Kidney (tissue), 14 donors: Measurements from ENCODE around the gene C2CD2. TPM values are rescaled to one million over a fixed set of nuclear protein-coding genes. Genes with fewer than 3 reads are reported as not detected.

Source experiments
- DNase-seq, 5 donors: peaks; one replicate each; pipeline ENCODE4 v3.0.0-alpha.2; 2013 to 2020
- FAIRE-seq: peaks from 2 replicates; lab custom pipeline; 2012; peaks lifted over from hg19 to GRCh38; lab: Jason Lieb, UNC
- H3K27ac ChIP-seq, 2 donors: one replicate each; pipeline ENCODE4 v1.7.0; 2013; ENCODE audit warnings: low read depth in 2 of 2, low read length in 2 of 2, inconsistent platforms in 1 of 2
- H3K27me3 ChIP-seq: one replicate; pipeline ENCODE4 v1.7.1; 2013; ENCODE audit warnings: low read length, inconsistent platforms; ENCODE audit not compliant: control insufficient read depth, insufficient read depth
- H3K36me3 ChIP-seq, 3 donors: one replicate each; pipeline versions ENCODE4 v1.7.0 to v1.7.1; 2013; ENCODE audit warnings: low read length in 3 of 3, control low read depth in 1 of 3, inconsistent platforms in 1 of 3; ENCODE audit not compliant: insufficient read depth in 3 of 3, control insufficient read depth in 2 of 3
- H3K4me1 ChIP-seq, 3 donors: one replicate each; pipeline versions ENCODE4 v1.7.0 to v1.7.1; 2013; ENCODE audit warnings: low read length in 3 of 3, inconsistent platforms in 1 of 3, low read depth in 1 of 3; ENCODE audit not compliant: control insufficient read depth in 2 of 3, insufficient read depth in 2 of 3
- H3K4me3 ChIP-seq, 3 donors: one replicate each; pipeline versions ENCODE4 v1.7.0 to v1.8.1; 2013; ENCODE audit warnings: low read length in 3 of 3, control low read depth in 1 of 3, inconsistent platforms in 1 of 3
- H3K9ac ChIP-seq, 3 donors: one replicate each; pipeline versions ENCODE4 v1.7.0 to v1.7.1; 2013; ENCODE audit warnings: low read length in 3 of 3, control low read depth in 1 of 3, inconsistent platforms in 1 of 3
- H3K9me3 ChIP-seq, 3 donors: one replicate each; pipeline versions ENCODE4 v1.7.0 to v1.7.1; 2013; ENCODE audit warnings: low read length in 3 of 3, control low read depth in 1 of 3, inconsistent platforms in 1 of 3; ENCODE audit not compliant: control insufficient read depth in 2 of 3, insufficient read depth in 1 of 3
- intact Hi-C: fragments of 100-400 bp; cut with DNase I; formaldehyde crosslinking; loops from one replicate; pipeline ENCODE4 v1.11.1; 2022
- polyA plus RNA-seq: library from polyadenylated mRNA; stranded (reverse); fragments of 350-450 nt; fragmentation: Illumina TruSeq; extraction: RNeasy Lipid Tissue Mini Kit (QIAGEN cat#74804); gene quantifications from one replicate; pipeline ENCODE4 v1.2.3, GENCODE V29; 2014; ENCODE audit warnings: low read depth, low replicate concordance; ENCODE audit not compliant: insufficient read depth
- total RNA-seq: library from RNA; stranded (reverse); fragmentation: NEBNext Ultra II Directional; extraction: Animal tissue kit (Norgen Biotek cat#: 25700); gene quantifications from one replicate; pipeline ENCODE4 v1.2.1, GENCODE V29; 2021
- TF ChIP-seq, protein P1 (sequence below): IDR thresholded peaks from 3 replicates; pipeline ENCODE4 v1.5.1; 2012; ENCODE audit warnings: mild to moderate bottlenecking, moderate library complexity, borderline replicate concordance; ENCODE audit not compliant: insufficient read depth; ENCODE audit errors: extremely low read depth
- donor health status: control.
- donor health status: control.
- donor health status: control.
- donor health status: control.
- donor health status: control.
- donor health status: DM: yes; HTN: yes; CAD: no.
- donor health status: Normal renal cell carcinoma (clear cell type).

The C2CD2 gene
- total and polyA plus RNA-seq, 2 donors from 2014 or later, result 7.6 to 25.6 TPM

DNA sequence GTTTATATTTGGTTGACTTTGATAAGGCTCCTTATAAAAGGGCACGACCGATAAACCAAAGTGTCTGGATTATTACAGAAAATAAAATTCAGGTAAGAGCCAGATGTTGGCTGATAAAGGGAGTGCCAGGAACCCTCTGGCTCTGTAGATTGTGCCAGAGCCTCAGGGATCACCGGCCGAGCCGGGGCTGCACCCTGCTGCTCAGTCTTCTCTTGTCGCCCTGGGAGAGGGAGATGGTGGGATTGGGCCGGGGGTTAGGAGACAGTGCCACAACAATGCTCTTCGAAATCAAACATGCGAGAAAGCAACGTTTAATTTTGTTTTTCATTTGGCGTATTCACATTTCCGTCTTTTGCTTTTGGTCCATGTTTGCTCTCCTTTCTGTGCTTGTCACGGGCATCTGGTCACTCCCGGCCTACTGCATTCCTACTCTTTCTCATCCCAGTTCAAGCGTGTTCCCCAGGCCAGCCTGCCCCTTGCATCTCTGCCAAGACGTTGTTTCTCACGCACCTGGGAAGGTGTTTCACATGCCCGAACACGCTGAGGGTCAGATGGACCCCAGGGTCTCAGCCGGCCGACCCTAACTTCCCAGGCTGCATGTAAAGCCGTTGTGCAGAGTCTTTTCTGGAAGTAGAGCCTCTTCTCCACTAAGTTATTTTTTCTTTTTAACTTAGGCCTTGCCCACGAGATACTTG, 18.8 kb upstream of the C2CD2 start:
- no peak for FAIRE-seq
- no peak for DNase-seq
- TF ChIP-seq, protein P1, sequence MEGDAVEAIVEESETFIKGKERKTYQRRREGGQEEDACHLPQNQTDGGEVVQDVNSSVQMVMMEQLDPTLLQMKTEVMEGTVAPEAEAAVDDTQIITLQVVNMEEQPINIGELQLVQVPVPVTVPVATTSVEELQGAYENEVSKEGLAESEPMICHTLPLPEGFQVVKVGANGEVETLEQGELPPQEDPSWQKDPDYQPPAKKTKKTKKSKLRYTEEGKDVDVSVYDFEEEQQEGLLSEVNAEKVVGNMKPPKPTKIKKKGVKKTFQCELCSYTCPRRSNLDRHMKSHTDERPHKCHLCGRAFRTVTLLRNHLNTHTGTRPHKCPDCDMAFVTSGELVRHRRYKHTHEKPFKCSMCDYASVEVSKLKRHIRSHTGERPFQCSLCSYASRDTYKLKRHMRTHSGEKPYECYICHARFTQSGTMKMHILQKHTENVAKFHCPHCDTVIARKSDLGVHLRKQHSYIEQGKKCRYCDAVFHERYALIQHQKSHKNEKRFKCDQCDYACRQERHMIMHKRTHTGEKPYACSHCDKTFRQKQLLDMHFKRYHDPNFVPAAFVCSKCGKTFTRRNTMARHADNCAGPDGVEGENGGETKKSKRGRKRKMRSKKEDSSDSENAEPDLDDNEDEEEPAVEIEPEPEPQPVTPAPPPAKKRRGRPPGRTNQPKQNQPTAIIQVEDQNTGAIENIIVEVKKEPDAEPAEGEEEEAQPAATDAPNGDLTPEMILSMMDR, result no peak
- no peak overlapping the region for H3K27ac ChIP-seq
- H3K9me3 ChIP-seq, result no peaks in the 10 kb centered on the region
- peaks cover 0 to 4% (median 0%) of the 10 kb centered on the region in 3 donors for H3K4me1 ChIP-seq
- H3K4me3 ChIP-seq, result no peak overlapping the region
- intact Hi-C loops, result no loop called here
- H3K9ac ChIP-seq, result no peak overlapping the region
- no peaks in the 10 kb centered on the region for H3K27me3 ChIP-seq
- no peaks in the 10 kb centered on the region for H3K36me3 ChIP-seq

GRCh38 chr21:41971891-41972290, 18.1 kb upstream of the C2CD2 start:
- peaks cover 0 to 4% (median 0%) of the 10 kb centered on the region in 3 donors for H3K4me1 ChIP-seq
- TF ChIP-seq, protein P1, result no peak
- no peak overlapping the region for H3K4me3 ChIP-seq
- FAIRE-seq, result no peak
- no peaks in the 10 kb centered on the region for H3K27me3 ChIP-seq
- no peaks in the 10 kb centered on the region for H3K9me3 ChIP-seq
- H3K9ac ChIP-seq, result no peak overlapping the region
- DNase-seq, result no peak
- H3K36me3 ChIP-seq, result no peaks in the 10 kb centered on the region
- H3K27ac ChIP-seq, result no peak overlapping the region
- intact Hi-C loops, result no loop called here

DNA sequence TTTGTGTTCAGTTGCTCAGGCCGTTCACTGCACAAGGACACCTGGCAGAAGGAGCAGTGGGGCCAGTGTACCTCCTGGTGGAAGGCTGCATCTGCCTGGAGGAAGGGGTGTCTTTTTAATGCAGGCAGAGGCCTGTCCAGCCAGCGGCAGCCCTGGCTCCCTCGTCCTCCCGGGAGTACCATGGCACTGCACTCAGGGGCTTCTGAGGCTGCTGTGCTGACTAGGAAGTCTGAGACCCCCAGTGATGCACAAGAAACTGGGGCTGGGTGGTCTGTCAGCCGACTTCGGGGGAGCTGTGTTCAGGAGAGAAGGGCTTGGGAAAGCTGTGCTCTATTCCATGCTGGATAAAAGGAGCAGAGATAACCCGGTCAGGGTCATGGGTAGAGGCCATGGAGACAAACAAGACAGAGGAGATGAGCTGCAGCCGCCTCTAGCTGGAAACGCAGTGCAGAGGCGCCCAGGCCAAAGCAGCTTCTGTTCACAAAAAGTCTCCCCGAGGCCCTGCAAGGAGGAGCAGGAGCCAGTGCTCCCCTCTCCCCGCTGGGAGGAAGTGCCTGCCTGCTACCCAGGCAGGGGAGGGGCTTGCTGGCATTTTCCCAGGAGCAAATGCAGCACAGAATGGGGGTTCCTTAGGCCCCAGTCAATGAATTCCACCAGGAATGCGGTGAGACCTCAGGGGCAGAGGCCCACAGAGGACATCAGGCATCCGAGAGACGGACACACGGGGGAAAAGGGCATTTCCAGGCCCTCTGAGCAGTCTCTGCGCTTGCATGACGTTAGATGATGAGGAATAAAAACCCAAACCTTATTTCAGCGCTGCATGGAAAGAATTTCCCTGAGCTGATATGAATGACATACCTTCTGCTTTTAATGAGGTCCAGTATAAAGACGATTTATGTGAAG, 17.2 kb upstream of the C2CD2 start:
- intact Hi-C loops, result no loop called here
- H3K4me1 ChIP-seq, result peaks cover 0 to 4% (median 0%) of the 10 kb centered on the region in 3 donors
- no peak overlapping the region for H3K9ac ChIP-seq
- H3K27me3 ChIP-seq, result no peaks in the 10 kb centered on the region
- FAIRE-seq (no peak), DNase-seq (no peak)
- TF ChIP-seq, protein P1, result no peak
- no peaks in the 10 kb centered on the region for H3K36me3 ChIP-seq
- no peak overlapping the region for H3K27ac ChIP-seq
- no peaks in the 10 kb centered on the region for H3K9me3 ChIP-seq
- no peak overlapping the region for H3K4me3 ChIP-seq
